Right lobe of liver (tissue), 4 donors: ENCODE data around the gene ADISSP.

ENCODE experiments used
- POLR2A ChIP-seq: fragments of 450-650 bp; IDR thresholded peaks from one replicate; pipeline ENCODE4 v1.6.1; 2017; ENCODE audit warnings: antibody characterized with exemption, mild to moderate bottlenecking
- TF ChIP-seq, protein P1 (sequence below), 4 donors: fragments of 200-600 bp in 3 of 4; fragments of 450-650 bp in 1 of 4; IDR thresholded peaks; one replicate each; pipeline versions ENCODE4 v1.5.1 to v1.8.0; 2016 to 2022; ENCODE audit warnings: antibody characterized with exemption in 4 of 4, mild to moderate bottlenecking in 2 of 4
- donor health status: DM: no; HTN: no; CAD: no.
- donor health status: DM: no; HTN: no; CAD: no.
- donor health status: DM: no; HTN: yes; CAD: no.

DNA sequence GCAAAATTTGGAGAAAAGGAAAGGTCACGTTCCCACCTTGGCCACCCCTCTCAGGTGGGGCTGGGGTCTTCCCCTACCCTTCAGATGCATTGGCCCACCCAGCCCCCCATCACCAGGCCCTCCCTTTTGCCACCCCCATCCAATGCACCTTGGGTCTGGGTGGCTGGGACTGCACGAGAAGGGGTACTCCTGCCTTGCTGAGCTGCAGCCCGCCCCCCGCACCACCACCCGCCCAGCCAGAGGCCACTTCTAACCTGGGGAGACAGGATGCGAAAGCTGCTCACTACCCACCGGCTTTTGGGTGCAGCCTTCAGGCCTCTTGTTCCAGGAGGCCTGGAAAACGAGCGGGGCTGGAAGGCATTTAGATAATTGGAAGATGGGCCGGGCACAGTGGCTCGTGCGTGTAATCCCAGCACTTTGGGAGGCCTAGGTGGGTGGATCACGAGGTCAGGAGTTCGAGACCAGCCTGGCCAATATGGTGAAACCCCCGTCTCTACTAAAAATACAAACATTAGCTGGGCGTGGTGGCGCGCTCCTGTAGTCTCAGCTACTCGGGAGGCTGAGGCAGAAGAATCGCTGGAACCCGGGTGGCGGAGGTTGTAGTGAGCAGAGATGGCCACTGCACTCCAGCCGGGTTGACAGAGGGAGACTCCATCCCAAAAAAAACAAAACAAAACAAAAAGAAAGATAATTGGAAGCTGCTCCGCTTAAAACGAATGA is 27.3 kb upstream of the ADISSP start:
- TF ChIP-seq, protein P1, sequence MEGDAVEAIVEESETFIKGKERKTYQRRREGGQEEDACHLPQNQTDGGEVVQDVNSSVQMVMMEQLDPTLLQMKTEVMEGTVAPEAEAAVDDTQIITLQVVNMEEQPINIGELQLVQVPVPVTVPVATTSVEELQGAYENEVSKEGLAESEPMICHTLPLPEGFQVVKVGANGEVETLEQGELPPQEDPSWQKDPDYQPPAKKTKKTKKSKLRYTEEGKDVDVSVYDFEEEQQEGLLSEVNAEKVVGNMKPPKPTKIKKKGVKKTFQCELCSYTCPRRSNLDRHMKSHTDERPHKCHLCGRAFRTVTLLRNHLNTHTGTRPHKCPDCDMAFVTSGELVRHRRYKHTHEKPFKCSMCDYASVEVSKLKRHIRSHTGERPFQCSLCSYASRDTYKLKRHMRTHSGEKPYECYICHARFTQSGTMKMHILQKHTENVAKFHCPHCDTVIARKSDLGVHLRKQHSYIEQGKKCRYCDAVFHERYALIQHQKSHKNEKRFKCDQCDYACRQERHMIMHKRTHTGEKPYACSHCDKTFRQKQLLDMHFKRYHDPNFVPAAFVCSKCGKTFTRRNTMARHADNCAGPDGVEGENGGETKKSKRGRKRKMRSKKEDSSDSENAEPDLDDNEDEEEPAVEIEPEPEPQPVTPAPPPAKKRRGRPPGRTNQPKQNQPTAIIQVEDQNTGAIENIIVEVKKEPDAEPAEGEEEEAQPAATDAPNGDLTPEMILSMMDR (IDR thresholded peaks at IDR 0.05) = no peak
- TF ChIP-seq POLR2A = no peak
